ENCODE measurements around the gene CNPY1.
"Not testable (repeated sequence)": the region's sequence is repeated elsewhere in the genome, so short reads cannot be mapped to it uniquely, and the experiment has no call there.

CNPY1 gene

DNA sequence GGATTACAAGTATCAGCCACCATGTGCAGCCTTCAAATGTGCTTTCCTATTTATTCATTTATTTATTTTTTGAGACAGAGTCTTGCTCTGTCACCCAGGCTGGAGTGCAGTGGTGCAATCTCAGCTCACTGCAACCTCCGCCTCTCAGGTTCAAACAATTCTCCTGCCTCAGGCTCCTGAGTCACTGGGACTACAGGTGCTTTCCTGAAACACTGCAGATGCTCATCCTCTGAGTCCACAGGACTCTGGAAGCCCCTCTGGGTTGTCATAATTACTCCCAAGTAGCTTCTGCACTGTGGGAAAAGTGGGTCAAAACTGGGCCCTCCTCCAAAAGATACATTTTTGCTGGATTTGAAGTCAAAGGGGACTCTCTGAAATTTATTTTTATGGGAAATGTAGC lies at the start of gene CNPY1:
CNPY1 (minus strand) TSS at position 111 of the 400 bp plus-strand sequence. CDS start 630 bp downstream, outside the sequence.
- not testable (repeated sequence) for DNase-seq

DNA sequence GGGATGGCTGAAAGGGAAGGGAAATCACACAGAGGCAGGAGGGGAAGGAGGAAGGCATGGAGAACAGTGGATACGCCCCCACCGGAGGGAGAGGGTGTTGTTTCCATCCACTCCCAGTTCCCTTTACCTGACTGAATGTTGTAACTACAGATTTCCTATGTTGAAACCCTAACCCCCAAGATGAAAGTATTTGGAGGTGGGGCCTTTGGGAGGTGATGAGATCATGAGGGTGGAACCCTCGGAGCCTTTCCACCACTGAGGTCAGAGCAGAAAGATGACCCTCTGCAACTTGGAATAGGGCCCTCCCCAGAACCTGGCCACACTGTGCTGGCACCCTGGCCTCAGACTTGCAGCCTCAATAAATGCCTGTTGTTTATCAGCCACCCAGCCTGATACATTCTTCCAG lies 48.6 kb upstream of the CNPY1 start:
- no peak for DNase-seq

DNA sequence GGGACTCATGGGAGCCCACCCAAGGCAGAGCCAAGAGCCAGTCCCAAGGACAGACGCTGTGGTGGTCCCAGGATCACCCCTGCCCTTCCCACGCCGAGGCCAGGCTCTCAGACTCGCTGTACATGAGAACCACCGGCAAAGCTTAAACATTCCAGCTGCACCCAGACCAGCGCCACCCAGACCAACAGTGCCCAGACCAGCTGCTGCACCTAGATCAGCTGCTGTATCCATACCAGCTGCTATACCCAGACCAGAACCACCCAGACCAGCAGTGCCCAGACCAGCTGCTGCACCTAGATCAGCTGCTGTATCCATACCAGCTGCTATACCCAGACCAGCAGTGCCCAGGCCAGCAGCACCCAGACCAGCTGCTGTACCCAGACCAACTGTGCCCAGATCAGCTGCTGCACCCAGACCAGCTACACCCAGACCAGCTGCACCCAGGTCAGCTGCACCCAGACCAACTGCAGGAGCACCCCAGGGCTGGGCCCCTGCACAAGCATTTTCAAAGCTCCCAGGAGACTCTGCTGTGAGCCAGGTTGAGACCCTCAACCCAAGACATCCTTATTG lies 47.9 kb upstream of the CNPY1 start:
- DNase-seq, result no peak

DNA sequence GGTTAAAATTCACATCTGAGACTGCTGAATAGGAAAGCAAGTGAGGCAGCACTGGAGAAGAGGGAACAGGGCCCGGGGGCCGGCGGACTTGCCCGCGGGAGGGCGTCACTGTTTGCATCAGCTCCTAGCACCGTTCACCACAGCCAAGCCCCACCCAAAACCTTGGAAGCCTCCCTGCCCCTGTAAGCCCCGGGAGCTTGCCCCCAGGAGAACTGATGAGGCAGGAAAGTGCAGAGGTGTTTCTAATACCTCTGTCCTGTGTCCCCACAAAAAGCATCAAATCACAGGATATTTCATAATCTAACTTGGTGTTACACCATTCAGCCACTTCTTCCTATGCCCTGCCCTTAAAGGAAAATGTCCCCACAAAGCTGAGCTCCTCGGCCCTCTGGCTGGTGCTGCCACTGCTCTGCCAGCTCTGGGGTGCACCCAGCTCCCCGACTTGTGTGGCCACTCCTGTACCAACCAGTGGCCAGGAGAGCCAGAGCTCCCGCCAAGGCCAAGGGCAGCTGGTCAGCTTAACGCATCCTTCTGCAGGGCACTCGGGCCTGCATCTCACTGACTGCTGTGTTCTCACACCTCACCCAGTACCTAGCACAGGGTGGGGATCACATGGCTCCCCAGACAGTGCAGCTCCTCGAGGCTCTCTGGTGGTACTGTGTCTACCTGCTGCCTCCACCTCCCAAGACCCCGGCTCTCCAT lies 47.3 kb upstream of the CNPY1 start:
- DNase-seq, result no peak

DNA sequence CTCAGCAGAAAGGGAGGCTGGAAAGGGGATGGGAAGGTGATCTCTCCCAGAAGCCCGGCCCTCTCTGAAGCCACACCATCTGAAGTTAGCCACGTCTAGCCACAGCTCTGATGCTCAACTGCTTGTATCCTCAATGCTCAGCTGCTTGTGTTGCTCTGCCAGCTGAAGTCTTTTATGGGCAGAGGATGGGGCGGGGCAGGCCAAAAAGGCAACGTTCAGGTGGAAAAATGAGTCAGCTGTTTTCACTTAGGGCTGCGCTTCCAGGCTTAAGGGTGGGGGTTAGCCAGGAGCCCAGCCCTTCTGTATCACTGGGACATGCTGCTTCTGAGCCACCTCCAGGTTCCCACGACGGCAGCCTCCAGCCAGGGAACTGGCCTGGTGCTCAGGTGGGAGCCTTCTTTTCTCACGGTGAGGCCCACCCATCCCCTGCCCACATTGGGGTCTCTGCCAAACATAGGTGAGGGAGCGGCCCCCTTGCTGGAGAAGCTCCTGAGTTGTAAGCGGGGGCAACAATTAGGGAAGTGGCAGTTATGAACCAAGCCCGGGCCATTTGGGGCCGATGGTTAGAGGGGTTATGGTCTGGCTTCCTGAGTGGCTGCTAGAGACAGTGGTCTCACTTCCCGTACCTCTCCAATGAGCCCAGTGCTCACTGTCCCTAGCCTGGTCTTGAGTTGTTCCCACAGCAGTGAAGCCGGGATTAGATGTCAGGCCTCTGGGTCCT lies 44.9 kb upstream of the CNPY1 start:
- no peak for DNase-seq

GRCh38 chr7:155590215-155591018 lies 44.1 kb upstream of the CNPY1 start:
- DNase-seq, result no peak

- DNase-seq, result no peak
Measured at GRCh38 chr7:155589001-155589980, 42.9 kb upstream of the CNPY1 start.

GRCh38 chr7:155588468-155588998 lies 42.2 kb upstream of the CNPY1 start:
- no peak for DNase-seq

- no peak for DNase-seq
Measured at GRCh38 chr7:155587486-155587885, 41.1 kb upstream of the CNPY1 start.

DNA sequence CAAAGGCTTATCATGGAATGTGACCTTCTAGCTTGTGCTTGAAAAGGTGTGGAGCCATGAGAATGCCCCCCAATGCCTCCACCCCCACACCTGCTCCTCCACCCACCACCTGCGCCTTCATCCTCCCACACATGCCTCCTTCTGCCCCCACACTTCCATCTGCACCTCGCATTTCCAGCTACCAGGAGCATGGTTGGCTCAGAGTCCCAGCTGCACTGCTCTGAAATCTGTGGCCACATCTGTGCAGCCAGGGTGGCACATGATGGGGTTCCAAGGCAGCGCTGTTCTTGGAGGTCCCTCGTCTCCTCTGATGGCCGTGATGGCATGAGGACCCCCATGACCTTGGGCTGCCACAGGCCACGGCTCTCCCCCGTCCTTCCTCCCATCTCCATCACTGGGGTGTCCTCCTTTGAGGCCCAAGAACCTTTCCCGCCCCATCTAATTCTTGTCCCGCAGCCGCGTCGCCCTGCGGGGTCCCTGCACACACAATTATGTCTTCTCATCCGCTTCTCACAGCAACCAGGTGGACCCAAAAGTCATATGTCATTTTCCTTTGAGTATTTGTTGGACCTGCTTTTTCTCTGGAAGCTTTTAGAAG lies 40.6 kb upstream of the CNPY1 start:
- DNase-seq, result no peak

DNA sequence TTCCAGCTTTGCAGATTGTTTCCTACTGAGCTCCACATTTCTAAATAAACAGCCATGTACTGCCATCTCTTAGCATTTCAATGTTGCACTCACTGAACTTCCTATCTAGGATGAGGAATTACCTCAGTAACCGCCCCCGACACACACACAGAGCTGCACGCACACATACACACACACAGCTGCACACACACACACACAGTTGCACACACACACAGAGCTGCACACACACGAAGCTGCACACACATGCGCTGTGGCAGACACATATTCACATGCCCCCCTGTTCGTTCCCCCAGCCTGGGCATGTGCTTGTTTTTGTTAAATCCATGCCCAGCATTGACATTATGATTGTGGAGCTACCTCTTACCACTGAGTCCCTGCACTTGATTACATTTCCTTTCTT lies 39.6 kb upstream of the CNPY1 start:
- DNase-seq, result no peak

- DNase-seq, result no peak
Measured at GRCh38 chr7:155585532-155585895, 39.2 kb upstream of the CNPY1 start.

DNA sequence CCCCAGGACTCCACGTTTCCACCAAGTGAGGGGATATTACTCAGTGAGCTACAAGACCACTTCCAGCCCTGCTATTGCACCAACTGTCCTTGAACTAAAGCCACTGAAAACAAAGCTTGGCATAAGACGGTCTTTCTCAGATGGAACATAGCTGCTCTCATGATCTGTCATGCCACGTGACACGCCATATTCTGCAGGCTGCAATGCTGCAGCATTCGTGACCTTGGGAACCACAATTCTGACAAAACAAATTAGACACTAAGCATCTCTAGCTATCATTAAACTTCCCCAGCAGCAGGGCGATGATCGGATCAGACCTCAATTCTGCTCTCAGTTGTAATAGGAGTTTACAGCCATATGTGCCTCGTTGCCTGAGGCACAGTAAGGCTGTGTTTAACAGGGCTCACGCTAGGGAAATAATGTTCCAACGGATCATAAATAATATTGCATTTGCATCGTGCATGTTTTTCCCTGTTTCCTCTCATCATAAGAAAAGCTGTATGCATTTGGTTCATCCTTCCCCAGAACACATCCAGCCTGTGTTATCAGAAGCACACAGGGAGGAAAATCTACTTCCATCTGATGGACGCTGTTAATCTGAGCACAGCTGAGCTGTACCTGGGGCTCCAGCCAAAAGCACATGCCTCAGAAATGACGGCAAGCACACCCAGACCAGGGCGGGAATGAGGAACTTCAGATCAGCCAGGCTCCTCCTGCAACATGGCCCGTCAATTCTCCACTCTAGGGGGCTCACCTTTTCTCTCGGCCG lies 38.6 kb upstream of the CNPY1 start:
- DNase-seq, result no peak

GRCh38 chr7:155584261-155584660 lies 37.9 kb upstream of the CNPY1 start:
- DNase-seq, result no peak

DNA sequence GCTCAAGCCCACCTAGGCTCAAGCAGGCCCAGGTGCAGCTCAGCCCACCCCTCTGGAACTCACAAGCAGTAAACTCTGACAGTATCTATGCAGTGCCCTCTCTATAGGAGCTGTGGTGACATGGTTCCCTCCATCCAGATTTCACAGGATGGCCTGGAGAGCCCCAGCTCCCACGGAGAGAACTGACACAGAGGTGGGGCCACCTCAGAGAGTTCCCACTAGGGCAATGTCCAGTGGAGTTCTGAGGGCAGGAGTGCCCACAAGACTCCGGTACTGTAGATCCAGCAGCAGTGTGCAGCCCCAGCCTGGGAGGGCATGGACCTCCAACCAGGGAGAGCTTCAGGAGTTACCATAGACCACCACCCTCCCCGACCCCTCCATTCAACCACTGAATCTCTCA lies 37.3 kb upstream of the CNPY1 start:
- DNase-seq, result no peak

DNA sequence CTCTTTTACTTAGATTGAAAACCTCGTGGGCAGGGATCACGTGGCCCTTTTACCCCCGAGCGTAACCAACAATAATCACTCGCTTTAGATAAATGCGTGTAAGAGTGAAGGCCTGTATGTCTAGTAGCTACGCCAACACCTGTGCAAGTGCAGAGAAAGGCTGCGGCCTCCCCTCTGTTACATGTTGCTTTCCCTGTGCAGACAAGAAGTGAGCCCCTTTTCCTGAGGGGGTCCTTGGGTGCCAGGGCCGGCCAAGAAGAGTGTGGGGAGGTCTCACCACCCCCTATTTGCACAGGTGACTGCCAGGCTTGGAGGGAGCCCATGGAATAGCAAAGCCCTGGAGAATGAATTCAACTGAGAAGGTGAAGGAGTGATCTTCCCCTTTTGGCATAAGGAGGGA lies 35.6 kb upstream of the CNPY1 start:
- no peak for DNase-seq

DNA sequence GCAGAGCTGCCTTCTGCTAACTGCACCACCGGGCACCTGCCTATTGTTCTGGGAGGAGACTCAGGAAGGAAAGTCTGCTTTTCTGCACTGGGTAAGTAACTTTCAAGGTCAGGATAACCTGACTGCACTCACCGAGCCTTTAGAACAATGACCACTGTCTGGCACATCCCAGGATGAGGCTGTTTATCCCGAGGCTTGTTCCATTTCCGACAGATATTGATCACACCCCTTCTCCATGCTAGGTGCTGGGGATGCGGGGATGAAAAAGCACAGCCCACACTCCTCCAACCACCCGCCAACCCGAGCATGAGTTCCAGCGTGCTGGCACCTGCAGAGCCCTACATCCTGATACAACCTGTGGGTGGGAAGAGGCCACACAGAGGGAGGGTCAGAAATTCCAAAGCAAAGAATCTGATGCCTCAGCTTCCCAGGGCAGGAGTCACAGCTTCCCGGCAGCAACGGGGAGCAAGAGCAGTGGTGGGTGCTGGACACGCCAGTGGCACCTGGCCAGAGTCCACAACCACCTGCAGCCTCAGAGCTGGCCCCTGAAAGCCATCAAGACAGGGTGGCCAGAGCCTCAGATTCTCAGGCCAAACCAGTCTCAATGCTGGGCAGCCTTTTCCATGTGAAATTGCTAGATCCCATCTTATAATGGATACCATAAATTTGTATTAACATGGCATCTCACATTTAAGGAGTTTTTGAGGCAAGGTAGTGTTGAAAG lies 34.9 kb upstream of the CNPY1 start:
- no peak for DNase-seq

DNA sequence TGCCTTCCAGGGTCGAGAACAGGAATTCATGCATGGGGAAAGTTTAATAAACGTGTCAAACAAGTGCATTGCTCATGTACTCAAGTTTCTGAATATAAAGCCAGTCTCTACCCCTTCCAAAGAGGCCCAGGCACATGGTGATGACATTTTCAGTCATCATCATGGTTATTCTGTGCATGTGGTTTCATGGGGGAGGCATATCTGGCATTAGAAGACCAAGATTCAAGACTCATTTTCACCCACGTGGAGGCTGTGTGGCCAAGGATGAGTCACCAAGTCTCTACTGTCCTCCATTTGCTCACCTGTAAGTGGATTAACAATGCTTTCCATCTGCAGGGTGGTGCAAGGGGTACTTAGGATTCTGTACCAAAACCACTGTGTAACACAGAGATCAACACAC lies 34.0 kb upstream of the CNPY1 start:
- no peak for DNase-seq

DNA sequence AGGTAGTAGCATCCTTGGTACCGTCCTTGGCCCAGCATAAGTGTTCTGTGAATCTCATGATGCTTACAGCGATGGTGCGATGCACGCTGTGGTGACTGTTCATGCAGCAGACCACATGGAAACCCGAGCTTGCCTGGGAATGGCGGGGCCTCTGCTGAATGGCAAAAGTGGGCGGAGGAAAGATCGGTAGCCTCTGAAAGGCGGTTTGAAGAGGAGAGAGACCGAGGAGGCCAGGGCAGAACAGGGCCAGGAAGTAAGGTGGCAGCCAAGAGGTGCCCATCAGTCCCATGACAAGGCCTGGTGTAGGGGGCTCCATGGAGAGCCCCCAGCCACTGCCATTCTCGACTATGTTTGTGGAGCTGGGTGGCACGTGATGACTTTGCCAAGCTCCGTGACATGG lies 33.2 kb upstream of the CNPY1 start:
- no peak for DNase-seq

- DNase-seq, result no peak
Measured at GRCh38 chr7:155578016-155578415, 31.7 kb upstream of the CNPY1 start.

Measured in cortex of kidney (tissue), 1 donor.